GM20431 (cell line): ENCODE measurements around the gene LEF1.
"Not testable (repeated sequence)": the region's sequence is repeated elsewhere in the genome, so short reads cannot be mapped to it uniquely, and the experiment has no call there.

Experiments
- in situ Hi-C: fragments of 300-500 bp; cut with MseI, MboI; formaldehyde crosslinking; loops from one replicate; pipeline ENCODE4 v1.15.0; 2020; ENCODE audit warnings: low sequenced_read_pairs; ENCODE audit not compliant: unreplicated experiment

The LEF1 gene

GRCh38 chr4:108080747-108081146 lies 88.0 kb downstream of the LEF1 start:
- in situ Hi-C loops = no loop called here

- in situ Hi-C loops = no loop called here
These were observed 90.6 kb downstream of the LEF1 start for GRCh38 chr4:108078024-108078733.

GRCh38 chr4:108072300-108072699 lies 96.4 kb downstream of the LEF1 start:
- in situ Hi-C loops = no loop called here

DNA sequence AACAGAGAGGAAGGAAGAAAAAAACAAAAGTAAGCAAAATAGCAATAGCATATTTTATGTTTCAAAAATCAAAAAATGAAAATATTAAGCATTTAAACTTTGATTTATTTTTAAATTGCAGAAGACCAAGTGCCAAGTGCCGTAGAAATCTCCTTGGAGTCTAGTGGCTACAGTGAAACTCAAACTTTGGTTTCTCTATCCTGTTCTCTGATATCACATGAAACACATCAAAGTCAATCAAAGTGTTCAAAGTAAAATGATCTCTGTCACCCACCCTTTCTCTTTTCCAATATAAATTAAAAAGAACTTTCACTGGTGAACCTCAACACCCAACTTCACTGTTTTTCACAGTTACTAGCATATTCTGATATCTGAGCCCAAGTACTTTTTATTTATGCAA lies 98.0 kb downstream of the LEF1 start:
- in situ Hi-C loops = no loop called here

GRCh38 chr4:108068442-108068841 lies 100.3 kb downstream of the LEF1 start:
- in situ Hi-C loops = no loop called here

GRCh38 chr4:108060686-108061321 lies 107.9 kb downstream of the LEF1 start:
- in situ Hi-C loops = no loop called here

DNA sequence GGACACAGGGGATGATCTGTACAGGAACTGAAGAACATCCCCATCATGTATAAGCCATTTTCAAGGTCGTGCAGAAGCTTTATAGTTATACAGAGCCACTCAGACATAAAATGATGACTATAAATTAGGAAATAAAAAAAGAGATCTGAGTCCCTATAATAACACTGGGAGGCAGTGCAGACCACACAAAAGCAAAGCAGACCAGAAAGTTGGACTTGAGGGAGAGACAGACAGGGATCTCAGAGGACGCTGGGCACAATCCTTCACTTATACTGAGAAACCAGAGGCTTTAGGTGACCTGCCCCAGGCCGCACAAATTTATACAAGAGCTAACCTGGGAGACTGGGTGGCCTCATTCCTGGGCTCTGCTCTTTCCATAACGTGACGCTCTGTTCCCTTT lies 108.6 kb downstream of the LEF1 start:
- in situ Hi-C loops = no loop called here

DNA sequence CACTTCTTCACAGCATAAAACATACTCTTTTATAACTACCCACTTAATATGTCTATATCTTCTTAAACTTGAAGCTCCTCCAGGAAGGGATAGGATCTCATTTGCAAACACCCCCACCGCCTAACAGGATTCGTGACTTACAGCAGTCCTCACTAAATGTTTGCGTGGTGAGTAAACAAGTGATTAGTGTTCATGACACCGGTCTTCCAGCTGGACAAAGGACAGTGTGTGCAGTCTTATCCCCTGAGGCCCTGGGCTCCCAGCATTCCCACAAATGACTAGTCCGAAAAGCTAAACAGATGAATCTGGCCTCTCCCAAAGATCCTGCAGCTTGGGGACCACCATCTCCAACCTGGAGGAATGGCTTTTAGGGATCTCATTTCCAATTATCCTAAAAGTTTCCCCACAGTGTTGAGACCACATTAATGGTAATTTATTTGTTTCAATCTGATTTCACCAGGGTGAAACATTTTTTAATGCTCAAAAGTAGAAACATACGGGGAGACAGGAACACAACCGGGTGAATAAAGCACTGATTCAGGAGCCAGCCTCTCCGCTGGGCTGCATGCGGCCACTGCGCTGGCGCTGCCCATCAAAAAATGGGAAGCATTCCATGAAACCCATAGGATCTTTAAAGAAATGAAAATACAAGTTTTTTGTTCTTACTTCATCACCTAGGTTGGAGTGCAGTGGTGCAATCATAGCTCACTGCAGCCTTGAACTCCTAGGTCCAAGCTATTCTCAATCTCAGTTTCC lies 109.9 kb downstream of the LEF1 start:
- in situ Hi-C loops = no loop called here

- in situ Hi-C loops = no loop called here
These were observed 112.3 kb downstream of the LEF1 start for GRCh38 chr4:108056418-108056817.

GRCh38 chr4:108055787-108056186 lies 112.9 kb downstream of the LEF1 start:
- in situ Hi-C loops = no loop called here

- in situ Hi-C loops = no loop called here
These were observed 114.6 kb downstream of the LEF1 start for GRCh38 chr4:108054025-108054638.

- in situ Hi-C loops = no loop called here
These were observed 115.5 kb downstream of the LEF1 start for GRCh38 chr4:108053251-108053711.

DNA sequence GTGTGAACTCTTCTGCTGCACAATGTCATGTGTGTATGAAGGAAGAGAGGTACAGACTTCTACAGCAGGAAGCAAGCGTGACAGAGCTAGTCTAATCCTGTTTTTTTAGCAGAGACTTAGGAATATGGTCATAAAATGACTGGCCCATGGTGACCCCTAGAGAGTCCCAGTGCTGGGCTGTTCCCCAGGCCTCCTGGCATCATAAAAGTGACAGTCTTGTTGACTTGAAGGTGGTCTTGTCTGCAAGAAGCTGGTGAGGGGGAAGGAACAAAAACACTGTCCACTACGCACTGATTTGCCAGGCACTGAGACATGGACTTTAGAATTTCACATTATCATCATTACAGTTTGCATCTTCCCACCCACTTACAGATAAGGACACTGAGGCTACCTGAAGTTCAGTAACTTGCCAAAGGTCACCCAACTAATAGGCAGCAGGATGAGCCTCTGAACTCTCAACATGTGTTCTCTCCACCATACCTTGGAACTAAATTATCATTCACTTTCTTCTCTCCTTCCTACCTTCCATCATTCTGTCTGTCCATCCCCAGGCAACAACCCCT lies 116.1 kb downstream of the LEF1 start:
- in situ Hi-C loops = no loop called here

DNA sequence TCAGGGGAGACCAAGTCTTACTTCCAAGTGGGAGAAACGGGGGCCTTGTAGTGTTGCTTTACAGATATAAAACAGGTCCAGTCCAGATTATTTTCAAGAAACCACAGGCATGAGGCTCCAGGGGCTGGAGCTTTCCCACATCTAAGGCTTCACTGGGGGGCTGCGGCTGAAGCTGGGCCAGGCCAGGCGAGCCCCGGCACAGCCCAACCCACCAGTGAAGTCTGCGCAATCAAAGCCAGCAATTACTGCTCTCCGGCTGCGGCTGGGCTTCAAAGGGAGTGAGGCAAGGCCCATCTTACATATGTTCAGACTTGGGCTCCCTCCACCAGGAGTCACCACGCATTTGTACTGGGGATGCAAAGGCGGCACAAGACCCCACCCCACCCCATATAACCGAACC lies 117.4 kb downstream of the LEF1 start:
- in situ Hi-C loops = no loop called here

DNA sequence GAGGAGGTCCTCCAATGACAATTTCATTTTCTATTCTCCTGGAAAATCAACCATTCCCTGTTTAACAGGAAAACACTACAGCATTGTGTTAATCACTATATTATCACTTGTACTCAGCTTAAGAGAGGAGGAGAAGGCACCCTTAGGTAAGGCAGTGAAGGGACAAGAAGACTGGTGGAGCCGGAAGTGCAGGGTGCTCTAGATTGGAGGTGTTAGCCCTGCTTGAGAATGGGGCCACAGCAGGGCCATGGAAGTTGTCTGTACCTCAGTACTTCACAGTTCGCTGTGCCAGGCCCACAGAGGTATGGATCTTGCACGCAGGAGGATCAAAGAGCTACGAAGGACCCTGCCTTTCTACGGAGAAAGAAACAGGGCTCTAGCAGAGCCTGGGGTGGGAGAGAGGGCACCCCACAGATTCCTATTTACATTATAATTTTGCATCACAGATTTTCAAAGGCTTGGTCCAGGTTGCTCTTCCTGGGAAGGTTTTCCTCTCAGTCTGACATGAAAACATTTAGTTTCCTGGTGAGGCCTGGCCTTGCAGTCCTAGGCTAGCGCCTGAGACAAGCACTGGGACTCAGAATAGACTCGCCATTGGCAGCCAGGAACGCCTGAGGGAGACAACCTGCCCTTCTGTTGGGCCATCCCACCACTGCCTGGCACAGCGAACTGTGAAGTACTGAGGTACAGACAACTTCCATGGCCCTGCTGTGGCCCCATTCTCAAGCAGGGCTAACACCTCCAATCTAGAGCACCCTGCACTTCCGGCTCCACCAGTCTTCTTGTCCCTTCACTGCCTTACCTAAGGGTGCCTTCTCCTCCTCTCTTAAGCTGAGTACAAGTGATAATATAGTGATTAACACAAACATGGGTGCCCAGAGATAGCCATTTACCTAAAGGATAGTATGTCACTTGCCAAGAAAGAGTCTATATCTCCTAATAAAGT lies 118.3 kb downstream of the LEF1 start:
- in situ Hi-C loops = not testable (repeated sequence)

DNA sequence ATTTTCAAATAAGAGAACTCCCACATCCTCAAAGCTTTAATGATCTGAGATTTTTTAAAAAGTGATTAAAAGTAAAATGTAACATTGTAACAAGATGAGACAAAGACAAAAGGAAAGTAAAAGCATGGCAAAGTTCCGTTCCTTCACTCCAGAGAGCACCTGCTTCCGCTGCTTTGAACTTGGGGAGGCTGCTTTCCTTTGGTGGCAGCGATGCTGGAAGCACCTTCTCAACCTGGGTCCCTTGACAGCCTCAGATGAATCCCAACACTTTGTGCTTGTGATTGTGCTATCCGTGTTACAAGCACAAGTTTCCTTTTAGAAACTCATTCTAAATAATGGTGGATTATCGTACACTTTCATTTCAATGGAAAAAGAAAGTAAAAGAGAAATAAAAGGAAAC lies 119.3 kb downstream of the LEF1 start:
- in situ Hi-C loops = no loop called here

DNA sequence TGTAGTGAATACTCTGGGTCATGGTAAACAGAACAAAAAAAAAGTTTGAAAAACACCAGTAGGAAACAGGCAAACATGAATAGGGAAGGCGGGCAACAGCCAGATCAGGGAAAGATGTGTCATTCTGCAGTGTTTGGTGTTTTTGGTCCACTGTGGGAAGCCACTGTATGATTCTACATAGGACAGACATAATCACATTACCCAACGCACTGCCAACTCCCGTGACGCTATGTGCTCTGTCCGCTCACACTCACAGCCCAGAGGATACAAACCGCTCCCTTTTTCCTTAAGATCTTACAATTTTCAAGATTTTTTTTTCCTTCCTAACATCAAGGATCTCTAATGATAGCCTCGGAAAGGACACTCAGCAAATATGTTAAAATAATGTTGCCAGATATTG lies 119.7 kb downstream of the LEF1 start:
- in situ Hi-C loops = no loop called here

DNA sequence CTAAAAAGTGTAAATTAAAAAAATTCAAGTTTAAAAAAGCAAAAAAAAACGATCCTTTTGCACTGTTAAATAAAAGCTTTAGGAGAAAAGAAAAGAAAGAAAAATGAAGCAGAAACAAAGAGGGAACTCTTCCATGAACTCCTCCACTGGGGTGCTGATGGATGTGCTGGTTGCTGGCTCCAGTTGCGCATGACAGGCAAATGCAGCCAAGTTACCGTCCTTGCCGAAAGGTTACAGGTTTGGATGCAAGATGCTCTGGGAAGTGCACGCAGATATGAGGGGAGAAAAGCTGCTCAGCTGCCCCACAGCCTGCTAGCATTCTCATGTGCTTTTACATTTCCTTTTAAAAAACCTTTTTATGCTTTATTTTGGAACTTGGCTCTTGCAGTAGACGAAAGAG lies 120.6 kb downstream of the LEF1 start:
- in situ Hi-C loops = no loop called here

GRCh38 chr4:108047199-108047598 lies 121.5 kb downstream of the LEF1 start:
- in situ Hi-C loops = no loop called here
